ENCODE data around the gene HOXB6. TPM values are rescaled to one million over a fixed set of nuclear protein-coding genes. Genes with fewer than 3 reads are reported as not detected.
A peak's percentile ranks its signal among the peaks of the same experiment; 100 is the strongest.

Gene HOXB6
- total RNA-seq, 1 experiment from 2014 or later, result 19.8 TPM

GRCh38 chr17:48553826-48554225 lies 51.0 kb downstream of the HOXB6 start:
- H3K4me3 ChIP-seq (ENCODE audit: low read depth, low read length, poor library complexity, severe bottlenecking), result peak overlapping the region; percentile 47
- no peak overlapping the region for H3K27ac ChIP-seq (ENCODE audit: low read depth, low read length, poor library complexity, severe bottlenecking)
- intact Hi-C loops (cut with micrococcal nuclease; ENCODE audit: unreplicated experiment), result no loop called here
- BruUV-seq (replicated peaks), result no TSS peak
- H3K36me3 ChIP-seq (ENCODE audit: insufficient read depth, low read length, poor library complexity, severe bottlenecking), result peaks cover 28% of the 10 kb centered on the region
- CTCF ChIA-PET, result no interaction called here
- no peaks in the 10 kb centered on the region for H3K9me3 ChIP-seq (ENCODE audit: low read depth, low read length, poor library complexity, severe bottlenecking)
- TF ChIP-seq CTCF (conservative IDR thresholded peaks at IDR 0.05; ENCODE audit: low read depth, low read length) (no peak), EZH2 (IDR thresholded peaks at IDR 0.05; ENCODE audit: borderline replicate concordance, low read depth, low read length, poor library complexity, severe bottlenecking) (no peak)
- no peak for DNase-seq (ENCODE audit: low spot score)
- no peaks in the 10 kb centered on the region for H3K27me3 ChIP-seq (replicated peaks; ENCODE audit: insufficient read depth, low read depth, low read length, poor library complexity)
- POLR2A ChIA-PET (ENCODE audit: low non-redundant PET), result no interaction called here
- peaks cover 50% of the 10 kb centered on the region for H3K4me1 ChIP-seq (ENCODE audit: insufficient read depth, low read length, poor library complexity, severe bottlenecking)

GRCh38 chr17:48553190-48553547 lies 51.6 kb downstream of the HOXB6 start:
- H3K27ac ChIP-seq (ENCODE audit: low read depth, low read length, poor library complexity, severe bottlenecking), result no peak overlapping the region
- no peak for TF ChIP-seq EZH2 (IDR thresholded peaks at IDR 0.05; ENCODE audit: borderline replicate concordance, low read depth, low read length, poor library complexity, severe bottlenecking)
- no peak for TF ChIP-seq CTCF (conservative IDR thresholded peaks at IDR 0.05; ENCODE audit: low read depth, low read length)

GRCh38 chr17:48552466-48553189 lies 52.2 kb downstream of the HOXB6 start:
- Histone ChIP-seq H3K4me3 (ENCODE audit: low read depth, low read length, poor library complexity, severe bottlenecking) (no peak overlapping the region), H3K27me3 (replicated peaks; ENCODE audit: insufficient read depth, low read depth, low read length, poor library complexity) (no peaks in the 10 kb centered on the region), H3K4me1 (ENCODE audit: insufficient read depth, low read length, poor library complexity, severe bottlenecking) (peaks cover 57% of the 10 kb centered on the region), H3K36me3 (ENCODE audit: insufficient read depth, low read length, poor library complexity, severe bottlenecking) (peaks cover 28% of the 10 kb centered on the region), H3K9me3 (ENCODE audit: low read depth, low read length, poor library complexity, severe bottlenecking) (no peaks in the 10 kb centered on the region), H3K27ac (ENCODE audit: low read depth, low read length, poor library complexity, severe bottlenecking) (no peak overlapping the region)
- DNase-seq (ENCODE audit: low spot score), result no peak
- no TSS peak for BruUV-seq (replicated peaks)
- CTCF ChIA-PET, result no interaction called here
- intact Hi-C loops (cut with micrococcal nuclease; ENCODE audit: unreplicated experiment), result no loop called here
- POLR2A ChIA-PET (ENCODE audit: low non-redundant PET), result no interaction called here
- TF ChIP-seq CTCF (conservative IDR thresholded peaks at IDR 0.05; ENCODE audit: low read depth, low read length) (no peak), EZH2 (IDR thresholded peaks at IDR 0.05; ENCODE audit: borderline replicate concordance, low read depth, low read length, poor library complexity, severe bottlenecking) (no peak)

More at GRCh38 chr17:48553190-48553547, 51.6 kb downstream of the HOXB6 start:
- no TSS peak for BruUV-seq (replicated peaks)
- no peak for DNase-seq (ENCODE audit: low spot score)
- Histone ChIP-seq H3K36me3 (ENCODE audit: insufficient read depth, low read length, poor library complexity, severe bottlenecking) (peaks cover 28% of the 10 kb centered on the region), H3K4me1 (ENCODE audit: insufficient read depth, low read length, poor library complexity, severe bottlenecking) (peaks cover 57% of the 10 kb centered on the region), H3K27me3 (replicated peaks; ENCODE audit: insufficient read depth, low read depth, low read length, poor library complexity) (no peaks in the 10 kb centered on the region), H3K9me3 (ENCODE audit: low read depth, low read length, poor library complexity, severe bottlenecking) (no peaks in the 10 kb centered on the region), H3K4me3 (ENCODE audit: low read depth, low read length, poor library complexity, severe bottlenecking) (no peak overlapping the region)
- POLR2A ChIA-PET (ENCODE audit: low non-redundant PET), result no interaction called here
- CTCF ChIA-PET, result no interaction called here
- intact Hi-C loops (cut with micrococcal nuclease; ENCODE audit: unreplicated experiment), result no loop called here
